ENCODE data around the gene FAM89B.

The FAM89B gene

GRCh38 chr11:65591939-65592857 is 19.9 kb downstream of the FAM89B start:
- no peak for DNase-seq

GRCh38 chr11:65592858-65593517 is 20.6 kb downstream of the FAM89B start:
- no peak for DNase-seq

GRCh38 chr11:65593518-65594414 is 21.4 kb downstream of the FAM89B start:
- DNase-seq, result no peak

- no peak for DNase-seq
These were observed 22.8 kb downstream of the FAM89B start for GRCh38 chr11:65595131-65595530.

GRCh38 chr11:65595543-65596281 is 23.4 kb downstream of the FAM89B start, which contains the start of gene KCNK7:
Gene KCNK7 (minus strand): TSS chr11:65595800. CDS start chr11:65595772, 28 bp downstream.
- no peak for DNase-seq

- DNase-seq, result no peak
These were observed 24.2 kb downstream of the FAM89B start for GRCh38 chr11:65596520-65596919.

- no peak for DNase-seq
These were observed 25.9 kb downstream of the FAM89B start for GRCh38 chr11:65598258-65598699.

- DNase-seq, result no peak
These were observed 27.0 kb downstream of the FAM89B start for GRCh38 chr11:65599216-65599954.

GRCh38 chr11:65599955-65600246 is 27.6 kb downstream of the FAM89B start:
- no peak for DNase-seq

- DNase-seq, result no peak
These were observed 31.9 kb downstream of the FAM89B start for GRCh38 chr11:65604258-65604657.

GRCh38 chr11:65606876-65607613 is 34.7 kb downstream of the FAM89B start:
- no peak for DNase-seq

GRCh38 chr11:65607614-65608426 is 35.5 kb downstream of the FAM89B start:
- no peak for DNase-seq

- DNase-seq, result no peak
These were observed 36.9 kb downstream of the FAM89B start for GRCh38 chr11:65609229-65609628.

- DNase-seq, result no peak
These were observed 37.3 kb downstream of the FAM89B start for GRCh38 chr11:65609665-65610064.

- DNase-seq, result no peak
These were observed 38.1 kb downstream of the FAM89B start for GRCh38 chr11:65610404-65610803.

GRCh38 chr11:65611028-65611757 is 38.9 kb downstream of the FAM89B start:
- DNase-seq, result no peak

GRCh38 chr11:65611758-65612603 is 39.6 kb downstream of the FAM89B start:
- DNase-seq, result no peak

- DNase-seq, result no peak
These were observed 40.4 kb downstream of the FAM89B start for GRCh38 chr11:65612691-65613090.

Measured in KG1 (cell line).